ENCODE results near the gene PDIA6. TPM values are rescaled to one million over a fixed set of nuclear protein-coding genes. Genes with fewer than 3 reads are reported as not detected.

The PDIA6 gene
- total RNA-seq, 1 experiment from 2014 or later = 149 TPM

DNA sequence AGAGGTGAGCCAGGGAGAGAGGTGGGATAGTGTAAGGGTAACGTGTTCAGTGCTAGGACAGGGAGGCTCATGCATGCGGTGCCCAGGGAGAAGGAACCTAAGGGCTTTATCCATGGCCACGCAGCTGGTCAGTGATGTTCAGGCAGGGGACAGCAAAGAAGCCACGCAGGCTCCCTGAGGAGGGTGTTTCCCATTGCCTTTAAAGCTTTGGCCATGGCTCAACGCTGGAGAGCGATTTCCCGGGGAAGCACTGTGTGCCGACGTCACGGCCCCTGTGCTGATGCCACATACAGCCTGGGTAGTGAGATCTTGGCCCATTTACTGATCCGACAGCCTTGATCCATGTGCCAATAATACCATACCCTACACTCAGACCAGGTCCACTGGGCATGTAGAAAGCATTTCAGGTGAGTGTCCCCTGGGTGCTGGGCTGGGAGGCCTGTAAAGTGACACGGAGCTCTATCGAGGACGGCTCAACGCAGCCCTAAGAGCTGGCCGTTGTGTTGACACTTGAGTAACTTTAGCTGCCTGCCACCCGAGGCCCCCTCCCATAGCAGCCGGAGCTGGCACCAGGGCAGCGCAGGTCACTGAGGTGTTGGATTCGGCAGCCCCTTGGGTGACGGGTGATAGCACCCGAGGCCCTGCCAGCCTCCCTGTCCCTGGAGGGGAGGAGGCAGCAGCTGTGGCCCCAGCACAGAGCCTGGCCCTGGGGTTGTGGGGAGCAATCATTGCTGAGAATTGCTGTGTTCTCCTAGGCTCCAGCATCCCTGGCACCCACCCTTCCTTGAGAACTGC lies 41.4 kb downstream of the PDIA6 start:
- no peaks in the 10 kb centered on the region for H3K36me3 ChIP-seq (ENCODE audit: control insufficient read depth in 1 of 2, insufficient read depth in 2 of 2, low read length in 2 of 2)
- peaks cover 0 to 7% of the 10 kb centered on the region in 2 experiments; a peak in 1 of 4 replicates for H3K4me1 ChIP-seq (ENCODE audit: control insufficient read depth in 1 of 2, insufficient read depth in 2 of 2, low read length in 2 of 2)
- H3K9ac ChIP-seq (ENCODE audit: low read length) = no peak overlapping the region
- no peaks in the 10 kb centered on the region for H3K9me2 ChIP-seq (ENCODE audit: insufficient read depth)
- no peak overlapping the region for H3K4me2 ChIP-seq (ENCODE audit: low read length)
- no peak overlapping the region for H2AFZ ChIP-seq (ENCODE audit: low read depth, low read length, poor library complexity, severe bottlenecking)
- H3K27ac ChIP-seq (ENCODE audit: low read depth, low read length) = no peak overlapping the region
- no TSS peak for BruUV-seq (replicated peaks)
- H3K79me2 ChIP-seq (ENCODE audit: insufficient read depth, low read length) = no peaks in the 10 kb centered on the region
- intact Hi-C loops (cut with micrococcal nuclease) = no loop called here
- no peaks in the 10 kb centered on the region for H3K27me3 ChIP-seq (ENCODE audit: insufficient read depth, low read length)
- ATAC-seq = no peak
- no peak overlapping the region for H3K4me3 ChIP-seq (replicated peaks in 1 of 2; ENCODE audit: low read depth in 1 of 2, low read length in 2 of 2)
- POLR2A ChIA-PET = interaction anchor here (0.6 kb wide), 1 partner anchor 10 kb away, joined by 3 read pairs; no protein-coding TSS in a partner anchor
- H4K20me1 ChIP-seq (ENCODE audit: insufficient read depth) = no peaks in the 10 kb centered on the region
- RAD21 ChIA-PET (ENCODE audit: low non-redundant PET in 1 of 2, low total read pairs in 2 of 2, uncharacterized antibody in 2 of 2, unreplicated experiment in 2 of 2) = no interaction called here
- H3K9me3 ChIP-seq (ENCODE audit: control insufficient read depth in 1 of 2, insufficient read depth in 1 of 2, low read depth in 1 of 2, low read length in 2 of 2) = no peaks in the 10 kb centered on the region
- TF ChIP-seq CBX3 (IDR thresholded peaks at IDR 0.05; ENCODE audit: low read depth) = no peak
- no peak for TF ChIP-seq YY1 (IDR thresholded peaks at IDR 0.05; ENCODE audit: extremely low read depth, insufficient replicate concordance, low read depth, low read length)
- TF ChIP-seq ATF3 (IDR thresholded peaks at IDR 0.05) = no peak
- no peak for TF ChIP-seq POLR2AphosphoS5 (IDR thresholded peaks at IDR 0.05; ENCODE audit: low read depth, low read length)
- no peak for TF ChIP-seq JUND (IDR thresholded peaks at IDR 0.05)
- TF ChIP-seq, protein P1, sequence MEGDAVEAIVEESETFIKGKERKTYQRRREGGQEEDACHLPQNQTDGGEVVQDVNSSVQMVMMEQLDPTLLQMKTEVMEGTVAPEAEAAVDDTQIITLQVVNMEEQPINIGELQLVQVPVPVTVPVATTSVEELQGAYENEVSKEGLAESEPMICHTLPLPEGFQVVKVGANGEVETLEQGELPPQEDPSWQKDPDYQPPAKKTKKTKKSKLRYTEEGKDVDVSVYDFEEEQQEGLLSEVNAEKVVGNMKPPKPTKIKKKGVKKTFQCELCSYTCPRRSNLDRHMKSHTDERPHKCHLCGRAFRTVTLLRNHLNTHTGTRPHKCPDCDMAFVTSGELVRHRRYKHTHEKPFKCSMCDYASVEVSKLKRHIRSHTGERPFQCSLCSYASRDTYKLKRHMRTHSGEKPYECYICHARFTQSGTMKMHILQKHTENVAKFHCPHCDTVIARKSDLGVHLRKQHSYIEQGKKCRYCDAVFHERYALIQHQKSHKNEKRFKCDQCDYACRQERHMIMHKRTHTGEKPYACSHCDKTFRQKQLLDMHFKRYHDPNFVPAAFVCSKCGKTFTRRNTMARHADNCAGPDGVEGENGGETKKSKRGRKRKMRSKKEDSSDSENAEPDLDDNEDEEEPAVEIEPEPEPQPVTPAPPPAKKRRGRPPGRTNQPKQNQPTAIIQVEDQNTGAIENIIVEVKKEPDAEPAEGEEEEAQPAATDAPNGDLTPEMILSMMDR (IDR thresholded peaks at IDR 0.05 in 2 of 3, conservative IDR thresholded peaks at IDR 0.05 in 1 of 3; ENCODE audit: borderline replicate concordance in 1 of 3, insufficient read depth in 1 of 3, low read depth in 2 of 3, low read length in 2 of 3) = no peak
- no peak for TF ChIP-seq SP1 (IDR thresholded peaks at IDR 0.05; ENCODE audit: low read depth)
- TF ChIP-seq ZNF274 (IDR thresholded peaks at IDR 0.05; ENCODE audit: low read depth, low read length) = no peak
- TF ChIP-seq ZFX (IDR thresholded peaks at IDR 0.05) = no peak
- TF ChIP-seq REST (IDR thresholded peaks at IDR 0.05; ENCODE audit: low read depth) = no peak
- TF ChIP-seq, protein P2, sequence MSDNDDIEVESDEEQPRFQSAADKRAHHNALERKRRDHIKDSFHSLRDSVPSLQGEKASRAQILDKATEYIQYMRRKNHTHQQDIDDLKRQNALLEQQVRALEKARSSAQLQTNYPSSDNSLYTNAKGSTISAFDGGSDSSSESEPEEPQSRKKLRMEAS (IDR thresholded peaks at IDR 0.05) = no peak
- no peak for TF ChIP-seq EZH2 (IDR thresholded peaks at IDR 0.05)
- no peak for TF ChIP-seq ZBTB33 (IDR thresholded peaks at IDR 0.05; ENCODE audit: extremely low read depth, insufficient replicate concordance, low read length)
- no peak for TF ChIP-seq FOSL1 (IDR thresholded peaks at IDR 0.05; ENCODE audit: low read depth)
- TF ChIP-seq POLR2A (IDR thresholded peaks at IDR 0.05; ENCODE audit: borderline replicate concordance, extremely low read depth, insufficient read depth, insufficient read length) = no peak
- no peak for TF ChIP-seq EZH2phosphoT487 (IDR thresholded peaks at IDR 0.05; ENCODE audit: borderline replicate concordance)
- TF ChIP-seq EGR1 (IDR thresholded peaks at IDR 0.05; ENCODE audit: low read depth) = no peak
- CTCF ChIA-PET = no interaction called here
- DNase-seq (ENCODE audit: low read depth, low spot score) = no peak
